Heart right ventricle (tissue), 16 donors: Measurements from ENCODE around the gene UBAP1. TPM values are rescaled to one million over a fixed set of nuclear protein-coding genes. Genes with fewer than 3 reads are reported as not detected.
A peak's percentile ranks its signal among the peaks of the same experiment; 100 is the strongest.

Source experiments
- ATAC-seq, 8 donors: fragments of 200-7000 bp; cut with Tn5 transposase; one replicate each; pipeline ENCODE4 v1.9.1; 2020; ENCODE audit warnings: mild to moderate bottlenecking in 8 of 8, moderate library complexity in 8 of 8, moderate number of reproducible peaks in 1 of 8
- DNase-seq, 2 donors: peaks; one replicate each; pipeline ENCODE4 v3.0.0-alpha.2; 2020
- H3K27ac ChIP-seq, 10 donors: fragments of 200-600 bp; sonication (generic) in 2 of 10; one replicate each; pipeline versions ENCODE4 v1.5.0 to v1.8.0; 2020 to 2022; ENCODE audit warnings: mild to moderate bottlenecking in 3 of 10
- H3K27me3 ChIP-seq, 7 donors: fragments of 200-600 bp; one replicate each; pipeline ENCODE4 v1.8.0; 2021 to 2022; ENCODE audit warnings: mild to moderate bottlenecking in 2 of 7
- H3K36me3 ChIP-seq, 9 donors: fragments of 200-600 bp; sonication (generic) in 1 of 9; one replicate each; pipeline versions ENCODE4 v1.5.0 to v1.8.0; 2020 to 2022; ENCODE audit warnings: mild to moderate bottlenecking in 2 of 9
- H3K4me1 ChIP-seq, 9 donors: fragments of 200-600 bp; sonication (generic) in 1 of 9; one replicate each; pipeline versions ENCODE4 v1.5.0 to v1.8.0; 2020 to 2022; ENCODE audit warnings: mild to moderate bottlenecking in 4 of 9
- H3K4me3 ChIP-seq, 10 donors: fragments of 200-600 bp; sonication (generic) in 2 of 10; one replicate each; pipeline versions ENCODE4 v1.5.0 to v1.8.0; 2020 to 2022; ENCODE audit warnings: mild to moderate bottlenecking in 7 of 10, moderate library complexity in 2 of 10
- H3K9me3 ChIP-seq, 11 donors: fragments of 200-600 bp in 10 of 11; sonication (generic) in 2 of 11; one replicate each; pipeline versions ENCODE4 v1.5.0 to v1.8.0; 2013 to 2022; ENCODE audit warnings: mild to moderate bottlenecking in 2 of 11, control low read depth in 1 of 11, moderate library complexity in 1 of 11
- WGBS, 2 donors: extraction: QIAGEN DNeasy Blood & Tissue Kit; methylation state at CpG; one replicate each; pipeline ENCODE4 v1.1.7; 2013; ENCODE audit warnings: inconsistent platforms in 1 of 2; 5-methylcytosine and 5-hydroxymethylcytosine counted together
- intact Hi-C, 10 donors: fragments of 100-400 bp; cut with DNase I; formaldehyde crosslinking; loops; one replicate each; pipeline versions ENCODE4 v1.11.1 to v1.14.2; 2022
- polyA plus RNA-seq, 2 donors: library from polyadenylated mRNA; stranded (reverse); fragments of 200-250 nt; gene quantifications; one replicate each; pipeline ENCODE4 v1.2.3, GENCODE V29; 2013
- total RNA-seq, 10 donors: library from RNA; stranded (reverse); fragmentation: NEBNext Ultra II Directional in 3 of 10; extraction: Animal tissue kit (Norgen Biotek cat#: 25700) in 3 of 10; gene quantifications; one replicate each; pipeline versions ENCODE4 v1.2.1 to v1.2.4, GENCODE V29; 2021 to 2023
- TF ChIP-seq, protein P1 (sequence below), 9 donors: fragments of 200-600 bp; sonication (generic) in 2 of 9; IDR thresholded peaks; one replicate each; pipeline versions ENCODE4 v1.5.0 to v1.8.0; 2021 to 2022; ENCODE audit warnings: antibody characterized with exemption in 9 of 9, mild to moderate bottlenecking in 5 of 9, moderate library complexity in 1 of 9
- donor health status: Arrhythmogenic right ventricular cardiomyopathy.
- donor health status: ischemic (EF 13 %, LVEDD 7.1; RV severe dilation, severe dysfunction).
- donor health status: healthy with polysubstance abuse.
- donor health status: DM: no; HTN: yes; CAD: no.
- donor health status: DM: no; HTN: no; CAD: no.
- donor health status: ischemic (EF 25% LVEDD 6.9; RV normal size, moderate dysfunction).
- donor health status: ischemic (EF 25% LVEDD 5.7; RV mildly dilated, moderate dysfunction).
- donor health status: healthy.
- donor health status: DM: yes; HTN: yes; CAD: no.
- donor health status: Ischemic cardiomyopathy.
- donor health status: ischemic (EF 35%, LVEDD 5.7; RV mildly dilated, moderate dysfunction).
- donor health status: nonischemic (EF 11% LVEDD 7.7; RV severe dilation, severe dysfunction).
- donor health status: DM: yes; HTN: yes; CAD: no.
- donor health status: PGD.
- donor health status: ischemic (EF 29% LVEDD 5.4; RV normal size, mild dysfunction).
- donor health status: nonischemic (EF 23%, LVEDD 6.1; RV moderate dilation, normal function).

Gene UBAP1
- total and polyA plus RNA-seq, 12 donors = 18.4 to 54.2 (median 42.9) TPM

DNA sequence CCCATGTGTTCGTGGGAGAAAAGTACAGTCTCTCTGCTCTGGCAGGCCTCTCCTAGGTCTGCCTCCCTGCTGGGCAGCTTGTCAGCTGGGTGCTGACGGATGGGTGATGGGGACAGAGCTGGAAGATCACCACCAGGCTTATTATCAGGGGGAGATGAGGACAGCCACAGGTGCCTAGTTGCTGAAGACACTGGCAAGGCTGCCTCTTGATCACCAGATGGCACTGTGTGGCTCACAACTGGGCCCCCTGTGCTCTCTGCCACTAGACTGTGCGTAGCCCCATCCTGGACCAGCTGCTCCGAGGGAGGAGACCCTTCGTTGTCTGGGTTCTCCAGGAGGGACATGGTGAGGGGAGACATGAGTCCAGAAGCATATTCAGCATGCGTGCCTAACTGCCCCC lies 77.3 kb downstream of the UBAP1 start:
- H3K27me3 ChIP-seq = no peaks in the 10 kb centered on the region
- H3K4me1 ChIP-seq = peaks cover 21 to 76% (median 48%) of the 10 kb centered on the region in 9 donors
- H3K4me3 ChIP-seq = no peak overlapping the region
- H3K9me3 ChIP-seq = no peaks in the 10 kb centered on the region
- no peak for ATAC-seq
- peaks cover 0 to 51% (median 4%) of the 10 kb centered on the region in 9 donors for H3K36me3 ChIP-seq
- H3K27ac ChIP-seq = peak overlapping the region in 7 of 10 donors; percentile 6 to 84 (median 77)
- WGBS, 2 donors = 79 to 84% methylated on average over 6 of the region's 6 CpGs
- TF ChIP-seq, protein P1, sequence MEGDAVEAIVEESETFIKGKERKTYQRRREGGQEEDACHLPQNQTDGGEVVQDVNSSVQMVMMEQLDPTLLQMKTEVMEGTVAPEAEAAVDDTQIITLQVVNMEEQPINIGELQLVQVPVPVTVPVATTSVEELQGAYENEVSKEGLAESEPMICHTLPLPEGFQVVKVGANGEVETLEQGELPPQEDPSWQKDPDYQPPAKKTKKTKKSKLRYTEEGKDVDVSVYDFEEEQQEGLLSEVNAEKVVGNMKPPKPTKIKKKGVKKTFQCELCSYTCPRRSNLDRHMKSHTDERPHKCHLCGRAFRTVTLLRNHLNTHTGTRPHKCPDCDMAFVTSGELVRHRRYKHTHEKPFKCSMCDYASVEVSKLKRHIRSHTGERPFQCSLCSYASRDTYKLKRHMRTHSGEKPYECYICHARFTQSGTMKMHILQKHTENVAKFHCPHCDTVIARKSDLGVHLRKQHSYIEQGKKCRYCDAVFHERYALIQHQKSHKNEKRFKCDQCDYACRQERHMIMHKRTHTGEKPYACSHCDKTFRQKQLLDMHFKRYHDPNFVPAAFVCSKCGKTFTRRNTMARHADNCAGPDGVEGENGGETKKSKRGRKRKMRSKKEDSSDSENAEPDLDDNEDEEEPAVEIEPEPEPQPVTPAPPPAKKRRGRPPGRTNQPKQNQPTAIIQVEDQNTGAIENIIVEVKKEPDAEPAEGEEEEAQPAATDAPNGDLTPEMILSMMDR (IDR thresholded peaks at IDR 0.05) = peak in 5 of 9 donors; percentile 19 to 43 (median 21)
- DNase-seq = no peak
- intact Hi-C loops = loop anchor here in 6 of 10 donors (2.0 to 10.0 kb wide), 13 partner anchors 119 to 441 kb away; partner anchors contain the start of genes MYORG (in 3 of the 6), DCAF12 (in 2 of the 6) and UBE2R2 (in 1 of the 6)

DNA sequence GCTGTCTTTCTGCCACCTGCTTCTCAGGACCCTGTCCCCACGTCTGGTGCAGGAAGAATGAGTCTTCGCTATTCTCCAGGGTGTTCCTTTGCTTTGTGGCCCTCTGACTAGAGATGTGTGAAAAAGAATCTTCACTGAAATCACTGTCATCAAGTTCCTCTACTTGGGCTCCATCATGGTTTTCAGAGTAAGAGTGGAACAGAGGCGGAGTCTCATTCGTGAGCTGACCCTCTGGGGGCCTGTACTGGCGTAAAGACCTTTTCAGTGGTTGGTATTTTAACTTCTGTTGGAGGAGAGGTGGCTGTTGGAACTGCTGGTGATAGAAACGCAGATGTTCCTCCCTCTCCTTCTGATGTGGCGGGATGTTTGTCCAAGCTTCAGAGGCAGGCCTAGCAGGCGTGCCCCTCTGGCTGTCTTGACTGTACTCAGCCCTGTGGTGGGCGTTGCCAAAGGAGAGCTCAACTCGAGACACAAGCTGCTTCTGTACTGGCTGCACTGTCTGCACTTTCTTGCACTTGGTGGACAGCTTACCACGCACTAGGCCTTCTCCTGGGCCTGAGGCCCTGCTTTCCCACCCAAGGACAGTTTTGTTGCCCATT lies 78.2 kb downstream of the UBAP1 start:
- Histone ChIP-seq H3K27ac (peak overlapping the region in 4 of 10 donors; percentile 23 to 81 (median 52)), H3K36me3 (peaks cover 0 to 41% (median 0%) of the 10 kb centered on the region in 9 donors), H3K4me3 (no peak overlapping the region), H3K4me1 (peaks cover 21 to 70% (median 40%) of the 10 kb centered on the region in 9 donors), H3K27me3 (no peaks in the 10 kb centered on the region), H3K9me3 (no peaks in the 10 kb centered on the region)
- intact Hi-C loops = loop anchor here in 6 of 10 donors (2.0 to 10.0 kb wide), 13 partner anchors 118 to 442 kb away; partner anchors contain the start of genes MYORG (in 3 of the 6), DCAF12 (in 2 of the 6) and UBE2R2 (in 1 of the 6)
- WGBS, 2 donors = 79 to 85% methylated on average over 11 of the region's 11 CpGs
- peak in 1 of 2 donors; percentile 30 for DNase-seq
- peak in 2 of 8 donors; percentile 19 to 23 for ATAC-seq
- TF ChIP-seq, protein P1 (IDR thresholded peaks at IDR 0.05) = no peak

DNA sequence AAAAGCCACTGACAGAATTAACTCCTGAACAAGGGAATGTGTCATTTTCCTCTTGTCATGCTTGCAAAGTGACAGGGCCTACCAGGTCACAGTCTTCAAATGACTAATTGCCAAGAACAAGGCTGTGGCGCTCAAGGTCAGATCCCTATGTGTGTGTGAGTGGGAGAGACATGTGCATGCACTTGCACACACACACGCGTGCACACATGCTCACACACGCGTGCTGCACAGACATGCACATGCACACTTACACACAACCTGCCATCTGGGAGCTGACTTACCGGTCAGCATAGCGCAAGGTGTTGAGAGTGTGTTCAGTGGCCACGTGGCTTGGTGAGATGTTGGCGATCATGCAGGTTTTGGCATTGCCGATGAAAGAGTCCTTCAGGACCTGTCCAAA lies 80.5 kb downstream of the UBAP1 start:
- H3K27ac ChIP-seq = peak overlapping the region in 6 of 10 donors; percentile 3 to 58 (median 13)
- WGBS, 2 donors = 87 to 91% methylated on average over 10 of the region's 10 CpGs
- TF ChIP-seq, protein P1 (IDR thresholded peaks at IDR 0.05) = no peak
- H3K4me1 ChIP-seq = peaks cover 5 to 48% (median 21%) of the 10 kb centered on the region in 9 donors
- DNase-seq (no peak), ATAC-seq (no peak)
- H3K36me3 ChIP-seq = peaks cover 0 to 22% (median 0%) of the 10 kb centered on the region in 9 donors
- H3K27me3 ChIP-seq = no peaks in the 10 kb centered on the region
- no peaks in the 10 kb centered on the region for H3K9me3 ChIP-seq
- no peak overlapping the region for H3K4me3 ChIP-seq
- intact Hi-C loops = loop anchor here in 6 of 10 donors (5.0 to 10.0 kb wide), 12 partner anchors 115 to 445 kb away; partner anchors contain the start of genes MYORG (in 3 of the 6), DCAF12 (in 2 of the 6) and UBE2R2 (in 1 of the 6)

DNA sequence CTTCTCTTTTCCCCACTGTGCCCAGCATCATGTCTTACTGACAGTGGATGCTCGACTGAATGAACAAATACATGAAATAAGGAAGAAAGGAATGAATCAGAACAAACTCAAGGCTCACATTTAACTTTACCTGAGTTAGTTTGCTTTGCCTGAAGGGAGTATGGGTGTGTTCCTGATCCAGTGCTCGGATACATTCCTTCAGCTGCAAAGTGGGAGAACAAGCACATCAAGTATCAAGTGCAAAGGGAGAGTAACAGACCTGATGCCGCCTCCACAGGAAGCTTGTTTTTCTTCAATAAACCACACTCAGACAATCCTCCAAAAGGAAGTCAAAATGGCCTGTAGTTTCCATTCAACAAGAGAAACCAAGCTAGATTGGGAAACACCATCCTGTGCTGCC lies 84.1 kb downstream of the UBAP1 start:
- Histone ChIP-seq H3K9me3 (no peaks in the 10 kb centered on the region), H3K27me3 (no peaks in the 10 kb centered on the region), H3K27ac (no peak overlapping the region), H3K4me3 (no peak overlapping the region), H3K36me3 (no peaks in the 10 kb centered on the region), H3K4me1 (peaks cover 0 to 13% (median 6%) of the 10 kb centered on the region in 9 donors)
- DNase-seq = no peak
- ATAC-seq = no peak
- intact Hi-C loops = no loop called here
- 95 to 96% methylated on average over 3 of the region's 3 CpGs for WGBS, 2 donors
- TF ChIP-seq, protein P1 (IDR thresholded peaks at IDR 0.05) = no peak
